ENCODE results near the gene MXD4. TPM values are rescaled to one million over a fixed set of nuclear protein-coding genes. Genes with fewer than 3 reads are reported as not detected.

Gene MXD4
- total RNA-seq, 1 donor from 2014 or later: 79.9 TPM

- peaks cover 6% of the 10 kb centered on the region for H3K4me1 Mint-ChIP-seq (ENCODE audit: unreplicated experiment)
- DNase-seq (ENCODE audit: extremely low spot score, unreplicated experiment): no peak
- peaks cover 9% of the 10 kb centered on the region for H3K36me3 Mint-ChIP-seq
- H3K4me3 Mint-ChIP-seq: no peak overlapping the region
- peak overlapping the region; percentile 59 for H3K27ac Mint-ChIP-seq
- no peaks in the 10 kb centered on the region for H3K9me3 Mint-ChIP-seq
- TF ChIP-seq CTCF (conservative IDR thresholded peaks at IDR 0.05): no peak
- H3K27me3 Mint-ChIP-seq: no peaks in the 10 kb centered on the region
Measured at GRCh38 chr4:2253160-2254084, 8.5 kb downstream of the MXD4 start.

GRCh38 chr4:2252530-2253091, 9.3 kb downstream of the MXD4 start:
- no peak for DNase-seq (ENCODE audit: extremely low spot score, unreplicated experiment)
- Mint-ChIP-seq H3K27ac (peak overlapping the region; percentile 59), H3K27me3 (no peaks in the 10 kb centered on the region), H3K4me1 (ENCODE audit: unreplicated experiment) (peaks cover 6% of the 10 kb centered on the region), H3K9me3 (no peaks in the 10 kb centered on the region), H3K4me3 (no peak overlapping the region), H3K36me3 (peaks cover 9% of the 10 kb centered on the region)
- TF ChIP-seq CTCF (conservative IDR thresholded peaks at IDR 0.05): no peak

- no peak overlapping the region for H3K4me3 Mint-ChIP-seq
- TF ChIP-seq CTCF (conservative IDR thresholded peaks at IDR 0.05): no peak
- H3K36me3 Mint-ChIP-seq: peaks cover 9% of the 10 kb centered on the region
- H3K4me1 Mint-ChIP-seq (ENCODE audit: unreplicated experiment): peaks cover 6% of the 10 kb centered on the region
- H3K9me3 Mint-ChIP-seq: no peaks in the 10 kb centered on the region
- DNase-seq (ENCODE audit: extremely low spot score, unreplicated experiment): no peak
- H3K27me3 Mint-ChIP-seq: no peaks in the 10 kb centered on the region
- no peak overlapping the region for H3K27ac Mint-ChIP-seq
Measured at GRCh38 chr4:2251795-2252529, 9.9 kb downstream of the MXD4 start.

- Mint-ChIP-seq H3K27me3 (no peaks in the 10 kb centered on the region), H3K4me3 (no peak overlapping the region), H3K36me3 (peaks cover 9% of the 10 kb centered on the region), H3K9me3 (no peaks in the 10 kb centered on the region), H3K27ac (no peak overlapping the region), H3K4me1 (ENCODE audit: unreplicated experiment) (peaks cover 6% of the 10 kb centered on the region)
- TF ChIP-seq CTCF (conservative IDR thresholded peaks at IDR 0.05): no peak
- no peak for DNase-seq (ENCODE audit: extremely low spot score, unreplicated experiment)
Measured at GRCh38 chr4:2251073-2251794, 10.7 kb downstream of the MXD4 start.

GRCh38 chr4:2250357-2251072, 11.4 kb downstream of the MXD4 start:
- H3K36me3 Mint-ChIP-seq: peaks cover 9% of the 10 kb centered on the region
- no peak overlapping the region for H3K4me3 Mint-ChIP-seq
- TF ChIP-seq CTCF (conservative IDR thresholded peaks at IDR 0.05): no peak
- no peak for DNase-seq (ENCODE audit: extremely low spot score, unreplicated experiment)
- H3K4me1 Mint-ChIP-seq (ENCODE audit: unreplicated experiment): peaks cover 8% of the 10 kb centered on the region
- no peaks in the 10 kb centered on the region for H3K27me3 Mint-ChIP-seq
- H3K9me3 Mint-ChIP-seq: no peaks in the 10 kb centered on the region
- H3K27ac Mint-ChIP-seq: no peak overlapping the region
